GM18498 (cell line): Measurements from ENCODE around the gene CAV1.
A peak's percentile ranks its signal among the peaks of the same experiment; 100 is the strongest.
"Not testable (repeated sequence)": the region's sequence is repeated elsewhere in the genome, so short reads cannot be mapped to it uniquely, and the experiment has no call there.

ENCODE experiments used
- ATAC-seq: cut with Tn5 transposase; IDR thresholded peaks from one replicate; pipeline ENCODE4 v1.9.1; 2021; ENCODE audit warnings: mild to moderate bottlenecking, moderate library complexity; ENCODE audit not compliant: unreplicated experiment

The CAV1 gene

GRCh38 chr7:116524609-116525297 lies at the start of gene CAV1:
Gene CAV1, plus strand, starts transcription at chr7:116525036. Its CDS starts 27 bp downstream, at chr7:116525063.
- ATAC-seq, result peak; percentile 36

GRCh38 chr7:116477625-116478024 lies 47.2 kb upstream of the CAV1 start:
- ATAC-seq, result no peak

GRCh38 chr7:116478834-116479233 lies 46.0 kb upstream of the CAV1 start:
- ATAC-seq, result no peak

GRCh38 chr7:116483271-116483942 lies 41.4 kb upstream of the CAV1 start:
- ATAC-seq, result no peak

- ATAC-seq, result not testable (repeated sequence)
Observed at GRCh38 chr7:116484389-116484788, 40.4 kb upstream of the CAV1 start.

- ATAC-seq, result no peak
Observed at GRCh38 chr7:116487907-116488521, 36.8 kb upstream of the CAV1 start.

- no peak for ATAC-seq
Observed at GRCh38 chr7:116490351-116490750, 34.5 kb upstream of the CAV1 start.

- no peak for ATAC-seq
Observed at GRCh38 chr7:116491887-116492653, 32.8 kb upstream of the CAV1 start.

GRCh38 chr7:116492654-116493109 lies 32.2 kb upstream of the CAV1 start:
- no peak for ATAC-seq

GRCh38 chr7:116493449-116493848 lies 31.4 kb upstream of the CAV1 start:
- no peak for ATAC-seq

- no peak for ATAC-seq
Observed at GRCh38 chr7:116494472-116494871, 30.4 kb upstream of the CAV1 start.

GRCh38 chr7:116495736-116496135 lies 29.1 kb upstream of the CAV1 start:
- ATAC-seq, result no peak

GRCh38 chr7:116496653-116497052 lies 28.2 kb upstream of the CAV1 start:
- no peak for ATAC-seq

- no peak for ATAC-seq
Observed at GRCh38 chr7:116497708-116498107, 27.1 kb upstream of the CAV1 start.

GRCh38 chr7:116499168-116500077 lies 25.4 kb upstream of the CAV1 start, which contains the start of gene CAV2:
Gene CAV2, plus strand, starts transcription at chr7:116499738. Its CDS starts 44 bp downstream, at chr7:116499782.
- peak; percentile 52 for ATAC-seq

- peak; percentile 82 for ATAC-seq
Observed at GRCh38 chr7:116500078-116500853, 24.6 kb upstream of the CAV1 start.

- no peak for ATAC-seq
Observed at GRCh38 chr7:116501425-116502167, 23.2 kb upstream of the CAV1 start.
